Caco-2 (cell line): ENCODE data around the gene DUOX1. TPM values are rescaled to one million over a fixed set of nuclear protein-coding genes. Genes with fewer than 3 reads are reported as not detected.

Experiments
- BruUV-seq: library from RNA; stranded (reverse); fragments of 400-500 nt; replicated peaks from 2 replicates; lab custom pipeline; 2021; lab: Mats Ljungman, UMichigan
- CTCF ChIA-PET: fragments of 300-600 bp; sonication (Branson Sonifier 250); formaldehyde crosslinking; loops from one replicate; lab custom pipeline; 2022; ENCODE audit warnings: antibody characterized with exemption; lab: Charles Lee
- POLR2A ChIA-PET: fragments of 300-600 bp; sonication (Branson Sonifier 250); formaldehyde crosslinking; loops from one replicate; lab custom pipeline; 2022; ENCODE audit warnings: antibody characterized with exemption; lab: Charles Lee
- DNase-seq, 2 experiments: peaks; one replicate each; pipeline versions ENCODE4 v3.0.0 to v3.0.0-alpha.2; 2020 to 2022
- H3K27me3 ChIP-seq: replicated peaks from 2 replicates; pipeline ENCODE4 v1.6.0; 2011; ENCODE audit warnings: low read length; ENCODE audit not compliant: control insufficient read depth, insufficient read depth
- H3K36me3 ChIP-seq: 2 replicates; pipeline ENCODE4 v1.5.1; 2011; ENCODE audit warnings: low read length; ENCODE audit not compliant: control insufficient read depth, insufficient read depth
- H3K4me1 ChIP-seq: fragments of 250-450 bp; sonication (Bioruptor Pico); 2 replicates; pipeline ENCODE4 v1.5.1; 2020; ENCODE audit warnings: mild to moderate bottlenecking
- H3K4me3 ChIP-seq: 2 replicates; pipeline ENCODE4 v1.5.1; 2011; ENCODE audit warnings: low read depth, mild to moderate bottlenecking, control low read depth, low read length
- H3K9me3 ChIP-seq: fragments of 250-450 bp; sonication (Bioruptor Pico); 2 replicates; pipeline ENCODE4 v1.5.1; 2020; ENCODE audit warnings: mild to moderate bottlenecking, moderate library complexity
- H3K27ac Mint-ChIP-seq: one replicate; pipeline ENCODE4 v1.8.0; 2022; ENCODE audit warnings: mixed read lengths; ENCODE audit not compliant: unreplicated experiment
- H3K27me3 Mint-ChIP-seq: one replicate; pipeline ENCODE4 v1.8.0; 2022; ENCODE audit warnings: mixed read lengths; ENCODE audit not compliant: insufficient read depth, unreplicated experiment
- H3K36me3 Mint-ChIP-seq: one replicate; pipeline ENCODE4 v1.8.0; 2022; ENCODE audit warnings: mild to moderate bottlenecking, mixed read lengths; ENCODE audit not compliant: insufficient read depth, unreplicated experiment
- H3K4me1 Mint-ChIP-seq: one replicate; pipeline ENCODE4 v1.8.0; 2022; ENCODE audit warnings: low read depth, mixed read lengths; ENCODE audit not compliant: unreplicated experiment
- H3K4me3 Mint-ChIP-seq: one replicate; pipeline ENCODE4 v1.8.0; 2022; ENCODE audit warnings: mild to moderate bottlenecking, moderate library complexity, mixed read lengths; ENCODE audit not compliant: unreplicated experiment
- H3K9me3 Mint-ChIP-seq: one replicate; pipeline ENCODE4 v1.8.0; 2022; ENCODE audit warnings: mixed read lengths; ENCODE audit not compliant: unreplicated experiment
- intact Hi-C: fragments of 100-400 bp; cut with micrococcal nuclease; formaldehyde crosslinking; loops from one replicate; pipeline ENCODE4 v1.10.0; 2022; ENCODE audit not compliant: unreplicated experiment
- total RNA-seq: library from RNA; stranded (reverse); gene quantifications from 2 replicates; pipeline ENCODE4 v1.2.3, GENCODE V29; 2022
- TF ChIP-seq, protein P1 (sequence below), 2 experiments: fragments of 200-600 bp in 1 of 2; IDR thresholded peaks; 1 replicate in 1 of 2; 2 replicates in 1 of 2; pipeline versions ENCODE4 v1.5.1 to v1.8.0; 2011 to 2022; ENCODE audit warnings: antibody characterized with exemption in 1 of 2, control low read depth in 1 of 2, inconsistent platforms in 1 of 2, low read depth in 1 of 2, low read length in 1 of 2, mild to moderate bottlenecking in 1 of 2, moderate library complexity in 1 of 2; ENCODE audit not compliant: insufficient read depth in 1 of 2, severe bottlenecking in 1 of 2, unreplicated experiment in 1 of 2

DUOX1 gene
- total RNA-seq, 1 experiment from 2014 or later = 0.14 TPM

GRCh38 chr15:45116482-45117307 lies 13.1 kb upstream of the DUOX1 start:
- ChIA-PET POLR2A (no interaction called here), CTCF (no interaction called here)
- TF ChIP-seq, protein P1, sequence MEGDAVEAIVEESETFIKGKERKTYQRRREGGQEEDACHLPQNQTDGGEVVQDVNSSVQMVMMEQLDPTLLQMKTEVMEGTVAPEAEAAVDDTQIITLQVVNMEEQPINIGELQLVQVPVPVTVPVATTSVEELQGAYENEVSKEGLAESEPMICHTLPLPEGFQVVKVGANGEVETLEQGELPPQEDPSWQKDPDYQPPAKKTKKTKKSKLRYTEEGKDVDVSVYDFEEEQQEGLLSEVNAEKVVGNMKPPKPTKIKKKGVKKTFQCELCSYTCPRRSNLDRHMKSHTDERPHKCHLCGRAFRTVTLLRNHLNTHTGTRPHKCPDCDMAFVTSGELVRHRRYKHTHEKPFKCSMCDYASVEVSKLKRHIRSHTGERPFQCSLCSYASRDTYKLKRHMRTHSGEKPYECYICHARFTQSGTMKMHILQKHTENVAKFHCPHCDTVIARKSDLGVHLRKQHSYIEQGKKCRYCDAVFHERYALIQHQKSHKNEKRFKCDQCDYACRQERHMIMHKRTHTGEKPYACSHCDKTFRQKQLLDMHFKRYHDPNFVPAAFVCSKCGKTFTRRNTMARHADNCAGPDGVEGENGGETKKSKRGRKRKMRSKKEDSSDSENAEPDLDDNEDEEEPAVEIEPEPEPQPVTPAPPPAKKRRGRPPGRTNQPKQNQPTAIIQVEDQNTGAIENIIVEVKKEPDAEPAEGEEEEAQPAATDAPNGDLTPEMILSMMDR (IDR thresholded peaks at IDR 0.05; ENCODE audit: insufficient read depth in 1 of 2, low read depth in 1 of 2, low read length in 1 of 2, severe bottlenecking in 1 of 2, unreplicated experiment in 1 of 2) = no peak
- no peaks in the 10 kb centered on the region for H3K27me3 ChIP-seq
- peaks cover 4% of the 10 kb centered on the region; the same call in 1 of the 2 replicates for H3K4me1 ChIP-seq
- no peak for DNase-seq
- BruUV-seq = no TSS peak
- no peaks in the 10 kb centered on the region for H3K36me3 ChIP-seq
- no peaks in the 10 kb centered on the region for H3K9me3 Mint-ChIP-seq
- peaks cover 11% of the 10 kb centered on the region for H3K36me3 Mint-ChIP-seq
- no peak overlapping the region for H3K4me3 Mint-ChIP-seq
- no peak overlapping the region for H3K4me3 ChIP-seq
- H3K27me3 Mint-ChIP-seq = peaks cover 4% of the 10 kb centered on the region
- H3K4me1 Mint-ChIP-seq = peaks cover 19% of the 10 kb centered on the region
- H3K9me3 ChIP-seq = no peaks in the 10 kb centered on the region
- intact Hi-C loops = no loop called here
- no peak overlapping the region for H3K27ac Mint-ChIP-seq

- no peaks in the 10 kb centered on the region for H3K27me3 ChIP-seq
- Mint-ChIP-seq H3K36me3 (peaks cover 11% of the 10 kb centered on the region), H3K9me3 (no peaks in the 10 kb centered on the region), H3K4me1 (peaks cover 24% of the 10 kb centered on the region), H3K4me3 (peak overlapping the region; percentile 46), H3K27me3 (peaks cover 4% of the 10 kb centered on the region), H3K27ac (peak overlapping the region; percentile 47)
- TF ChIP-seq, protein P1 (IDR thresholded peaks at IDR 0.05; ENCODE audit: insufficient read depth in 1 of 2, low read depth in 1 of 2, low read length in 1 of 2, severe bottlenecking in 1 of 2, unreplicated experiment in 1 of 2) = no peak
- H3K36me3 ChIP-seq = no peaks in the 10 kb centered on the region
- no peak for DNase-seq
- H3K9me3 ChIP-seq = no peaks in the 10 kb centered on the region
- H3K4me3 ChIP-seq = no peak overlapping the region
- CTCF ChIA-PET = interaction anchor here (0.9 to 1.9 kb wide), 30 partner anchors 9 to 285 kb away, joined by 3 to 24 read pairs (median 5); partner anchors contain the start of gene SORD
- POLR2A ChIA-PET = interaction anchor here (1.0 kb wide), 1 partner anchor 29 kb away, joined by 4 read pairs; no protein-coding TSS in a partner anchor
- peaks cover 9% of the 10 kb centered on the region; the same call in 1 of the 2 replicates for H3K4me1 ChIP-seq
- no TSS peak for BruUV-seq
- intact Hi-C loops = loop anchor here (2.0 kb wide), 1 partner anchor 77 kb away; no protein-coding TSS in a partner anchor
Observed at GRCh38 chr15:45117308-45118130, 12.3 kb upstream of the DUOX1 start.

DNA sequence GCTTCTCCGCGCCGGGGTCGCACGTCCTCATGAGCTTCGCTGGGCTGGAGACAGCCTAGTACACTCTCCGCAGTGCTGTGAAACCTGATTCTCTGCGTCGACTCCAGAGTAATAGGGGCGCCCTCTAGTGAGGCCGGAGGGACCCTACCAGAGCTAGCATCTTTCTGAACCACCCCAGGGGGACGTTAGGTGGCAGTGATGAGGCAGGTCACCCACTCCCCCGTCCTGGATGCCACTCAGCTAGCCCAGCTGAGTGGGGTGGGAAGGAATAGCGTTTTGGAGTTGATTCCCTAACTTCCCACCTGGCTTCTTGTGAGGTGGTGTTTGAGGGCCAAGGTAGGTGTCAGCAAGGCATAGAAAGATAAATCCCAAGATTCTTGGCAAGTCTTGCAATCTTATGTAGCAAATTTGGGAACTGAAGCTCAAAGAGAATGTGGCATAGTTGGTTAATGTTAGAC lies 11.6 kb upstream of the DUOX1 start:
- H3K27ac Mint-ChIP-seq = peak overlapping the region; percentile 47
- peaks cover 4% of the 10 kb centered on the region for H3K27me3 Mint-ChIP-seq
- POLR2A ChIA-PET = interaction anchor here (1.0 kb wide), 1 partner anchor 29 kb away, joined by 4 read pairs; no protein-coding TSS in a partner anchor

More for the DNA sequence above, 11.6 kb upstream of the DUOX1 start:
- H3K9me3 ChIP-seq = no peaks in the 10 kb centered on the region
- peaks cover 27% of the 10 kb centered on the region for H3K4me1 Mint-ChIP-seq
- peaks cover 11% of the 10 kb centered on the region for H3K36me3 Mint-ChIP-seq
- TF ChIP-seq, protein P1 (IDR thresholded peaks at IDR 0.05; ENCODE audit: insufficient read depth in 1 of 2, low read depth in 1 of 2, low read length in 1 of 2, severe bottlenecking in 1 of 2, unreplicated experiment in 1 of 2) = peak; percentile 95 to 99
- intact Hi-C loops = loop anchor here (2.0 kb wide), 1 partner anchor 77 kb away; no protein-coding TSS in a partner anchor
- CTCF ChIA-PET = interaction anchor here (0.7 to 1.9 kb wide), 33 partner anchors 9 to 284 kb away, joined by 3 to 24 read pairs (median 5); partner anchors contain the start of gene SORD
- H3K36me3 ChIP-seq = no peaks in the 10 kb centered on the region
- H3K4me1 ChIP-seq = peaks cover 14% of the 10 kb centered on the region; the same call in 1 of the 2 replicates
- H3K9me3 Mint-ChIP-seq = no peaks in the 10 kb centered on the region
- H3K27me3 ChIP-seq = no peaks in the 10 kb centered on the region
- H3K4me3 Mint-ChIP-seq = peak overlapping the region; percentile 46
- DNase-seq = peak; percentile 88 to 92
- BruUV-seq = no TSS peak
- H3K4me3 ChIP-seq = no peak overlapping the region
